HG03442 (cell line): Measurements from ENCODE around the gene GLI2.

ENCODE experiments used
- ATAC-seq: cut with Tn5 transposase; IDR thresholded peaks from one replicate; pipeline ENCODE4 v1.9.1; 2021; ENCODE audit warnings: mild to moderate bottlenecking, moderate library complexity; ENCODE audit not compliant: unreplicated experiment

GLI2 gene

GRCh38 chr2:120711694-120712093 lies 24.0 kb upstream of the GLI2 start:
- no peak for ATAC-seq

- ATAC-seq, result no peak
These were observed 23.4 kb upstream of the GLI2 start for GRCh38 chr2:120712180-120712681.

DNA sequence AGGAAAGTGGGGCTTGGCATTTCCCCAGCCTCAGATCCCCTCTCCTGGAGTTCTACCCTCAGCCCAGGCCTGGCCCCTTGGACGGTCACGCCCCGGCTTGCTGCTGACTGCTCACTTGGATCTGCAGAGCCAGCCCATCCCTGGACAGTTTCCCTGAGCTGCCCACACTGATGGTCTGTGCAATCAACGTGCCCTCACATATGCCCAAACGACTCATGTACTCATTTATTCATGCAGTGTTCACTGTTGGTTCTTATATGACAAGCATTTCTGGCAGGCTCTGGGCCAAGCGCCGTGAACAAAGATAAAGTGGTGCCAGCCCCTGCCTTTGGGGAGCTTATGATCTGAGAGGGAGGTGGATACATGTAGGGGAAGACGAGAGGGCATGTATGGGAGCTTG lies 20.3 kb upstream of the GLI2 start:
- no peak for ATAC-seq

DNA sequence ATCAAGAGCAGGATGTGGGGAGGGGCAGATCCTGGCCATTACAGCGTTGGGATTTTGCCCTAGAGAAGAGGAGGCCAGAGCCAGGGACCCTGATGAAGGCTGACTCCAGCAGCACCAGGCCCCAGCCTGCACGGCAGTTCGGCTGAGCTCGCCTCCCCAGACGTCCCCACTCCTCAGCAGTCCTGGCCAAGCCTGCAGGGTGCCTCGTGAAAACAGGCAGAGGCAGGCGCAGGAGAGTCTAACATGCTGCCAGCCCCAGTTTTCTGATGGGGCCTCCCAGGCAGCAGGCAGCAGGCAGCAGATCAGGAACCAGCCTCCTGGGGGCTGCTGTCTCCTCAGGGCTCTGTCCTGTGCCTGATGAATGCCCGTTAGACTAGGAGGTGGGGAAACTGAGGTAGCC lies 19.7 kb upstream of the GLI2 start:
- ATAC-seq, result no peak

DNA sequence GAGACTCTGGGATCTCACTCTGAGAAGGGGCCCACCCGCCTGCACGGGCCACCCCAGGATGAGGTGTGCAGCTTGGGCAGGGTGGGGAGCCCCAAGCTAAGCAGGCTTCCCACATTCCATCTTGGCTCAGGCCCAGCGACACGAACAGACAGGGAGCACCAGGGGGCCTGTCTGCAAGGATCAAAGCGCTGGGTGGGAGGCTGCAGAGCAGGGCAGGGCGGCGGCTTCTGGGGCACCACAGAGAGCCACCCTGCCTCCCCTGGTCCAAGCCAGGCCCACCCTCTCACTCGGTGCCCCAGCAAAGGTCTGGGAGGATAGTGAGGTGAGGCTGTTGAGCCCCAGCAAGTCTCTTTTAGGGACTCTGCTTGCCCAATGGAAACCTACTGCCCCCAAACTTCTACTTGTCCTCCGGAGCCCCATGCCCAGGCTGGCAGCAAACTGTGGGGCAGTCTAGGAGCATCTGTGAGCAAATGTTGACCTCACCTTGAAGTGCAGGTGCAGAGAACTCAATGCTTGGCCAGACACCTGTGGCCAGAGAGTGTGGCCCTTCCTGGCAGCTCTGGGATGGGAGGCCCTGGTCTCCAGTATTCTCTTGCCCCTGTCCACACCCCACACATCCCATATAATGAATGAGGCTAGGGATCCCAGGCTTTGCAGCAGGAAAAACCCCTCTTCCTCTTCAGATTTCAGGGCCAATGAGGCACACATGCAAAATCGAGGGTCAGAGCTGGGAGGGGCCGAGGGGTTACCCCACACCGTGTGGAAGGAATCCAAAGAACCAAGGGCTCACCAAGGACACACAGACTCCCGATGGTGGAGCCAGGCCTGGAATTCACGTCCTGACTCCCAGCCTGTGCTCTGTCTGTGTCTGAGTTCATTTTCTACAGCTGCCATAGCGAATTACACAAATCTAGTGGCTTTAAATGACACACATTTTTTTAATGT lies 18.8 kb upstream of the GLI2 start:
- ATAC-seq, result no peak

GRCh38 chr2:120719491-120719890 lies 16.2 kb upstream of the GLI2 start:
- ATAC-seq, result no peak

GRCh38 chr2:120720231-120720630 lies 15.4 kb upstream of the GLI2 start:
- ATAC-seq, result no peak

GRCh38 chr2:120720746-120721375 lies 14.8 kb upstream of the GLI2 start:
- no peak for ATAC-seq

GRCh38 chr2:120722246-120722567 lies 13.5 kb upstream of the GLI2 start:
- no peak for ATAC-seq

DNA sequence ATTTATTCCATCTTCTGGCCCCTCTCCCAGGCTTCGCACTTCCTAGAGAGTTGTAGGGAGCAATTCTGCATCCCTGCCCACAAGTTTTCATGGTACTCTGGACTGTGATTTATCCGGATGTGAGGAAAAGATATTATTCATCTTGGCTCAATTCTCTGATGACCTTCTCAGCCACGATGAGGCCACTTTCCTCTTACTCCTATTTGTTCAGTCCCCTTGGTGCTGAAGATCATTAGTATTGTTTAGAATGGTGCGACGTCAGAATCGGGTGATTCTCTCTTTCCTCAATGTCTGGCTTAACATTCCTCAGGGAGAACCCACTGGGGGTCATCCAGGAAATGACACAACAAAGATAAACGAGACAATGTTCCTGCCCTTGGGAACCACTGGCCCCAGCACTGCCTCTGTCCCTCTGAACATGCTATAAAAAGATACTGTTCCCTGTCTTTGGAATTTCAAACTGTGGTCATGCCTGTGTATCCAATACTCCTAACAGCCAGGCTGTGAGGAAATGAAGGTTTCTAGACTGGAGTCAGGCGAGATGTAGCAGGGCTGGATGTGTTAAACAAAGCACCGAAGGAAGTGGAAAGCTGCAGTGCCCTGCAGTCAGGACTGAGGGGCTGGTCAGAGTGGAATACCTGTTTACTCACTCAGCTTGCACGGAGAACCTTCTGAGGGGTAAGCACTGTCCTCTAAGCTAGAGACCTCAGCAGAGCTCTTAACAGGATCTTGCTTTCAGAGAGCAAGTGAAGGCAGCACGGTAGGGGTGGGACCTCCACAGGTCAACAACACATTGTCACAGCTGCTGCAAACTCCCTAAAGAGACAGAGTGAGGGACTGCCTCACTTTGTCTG lies 12.9 kb upstream of the GLI2 start:
- ATAC-seq, result no peak

GRCh38 chr2:120726245-120726644 lies 9.4 kb upstream of the GLI2 start:
- no peak for ATAC-seq

GRCh38 chr2:120729406-120730399 lies 6.0 kb upstream of the GLI2 start:
- ATAC-seq, result no peak

GRCh38 chr2:120731175-120731574 lies 4.5 kb upstream of the GLI2 start:
- no peak for ATAC-seq

DNA sequence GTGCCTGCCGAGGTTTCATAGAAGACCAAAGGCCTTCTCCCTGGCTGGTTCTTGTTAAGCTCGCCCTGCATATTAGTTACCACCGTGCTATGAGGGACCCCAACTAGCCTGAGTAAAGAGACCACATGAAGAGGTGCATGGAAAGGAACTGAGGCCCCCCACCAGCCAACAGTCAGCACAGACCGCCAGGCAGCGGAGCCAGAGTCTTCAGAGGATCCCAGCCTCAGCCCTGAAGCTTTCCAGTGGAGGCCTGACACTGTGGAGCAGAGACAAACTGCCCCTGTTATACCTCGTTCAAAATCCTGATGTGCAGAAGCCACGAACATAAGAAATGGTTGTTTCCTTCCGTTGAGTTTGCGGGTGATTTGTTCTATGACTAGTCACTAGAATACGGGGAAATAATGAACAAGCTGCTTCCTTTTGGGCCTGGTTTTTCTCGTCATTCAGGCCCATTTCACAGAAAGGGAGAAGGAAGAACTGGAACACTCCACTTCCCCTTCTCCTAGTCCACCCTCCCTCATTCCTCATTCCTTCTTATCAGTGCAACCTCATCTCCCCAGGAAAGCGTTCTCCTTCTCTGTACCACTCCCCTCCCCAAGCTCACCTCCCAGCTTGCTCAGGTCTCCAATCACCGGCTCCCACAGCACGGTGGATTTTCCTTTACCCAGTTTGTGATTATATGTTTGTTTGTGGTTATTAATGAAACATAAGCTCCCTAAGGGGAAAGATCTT lies 3.0 kb upstream of the GLI2 start:
- no peak for ATAC-seq

DNA sequence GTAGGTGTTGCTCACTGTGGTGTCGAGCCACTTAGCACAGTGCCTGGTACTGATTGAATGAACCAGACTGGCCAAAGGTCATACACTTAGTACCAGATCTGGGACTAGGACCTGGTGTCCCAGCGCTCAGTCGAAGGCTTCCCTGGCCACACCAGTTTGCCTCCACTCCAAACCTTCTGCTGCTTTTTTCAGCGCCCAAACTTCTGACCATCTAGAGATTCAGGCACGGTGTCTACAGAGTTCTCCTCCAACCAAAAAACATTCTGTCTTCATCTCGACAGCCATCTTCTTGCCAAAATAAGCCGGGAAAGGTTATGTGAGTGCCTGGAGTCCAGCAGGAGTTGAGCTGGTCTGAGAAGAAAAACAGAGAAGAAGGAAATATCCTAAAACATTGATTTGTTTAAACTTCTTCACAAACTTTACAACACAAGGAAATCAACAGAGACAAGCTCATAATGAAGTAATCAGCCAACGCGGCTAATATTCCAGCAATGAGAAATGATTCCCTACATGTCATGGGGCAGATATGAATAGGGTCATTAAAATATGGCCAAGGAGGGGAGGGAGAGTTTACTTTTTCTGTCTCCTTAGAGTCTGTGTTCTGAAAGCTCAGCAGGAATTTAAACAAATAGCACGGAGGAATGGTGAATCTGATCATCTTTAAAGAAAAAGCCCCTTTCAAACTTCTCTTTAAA lies 2.3 kb upstream of the GLI2 start:
- ATAC-seq, result no peak

DNA sequence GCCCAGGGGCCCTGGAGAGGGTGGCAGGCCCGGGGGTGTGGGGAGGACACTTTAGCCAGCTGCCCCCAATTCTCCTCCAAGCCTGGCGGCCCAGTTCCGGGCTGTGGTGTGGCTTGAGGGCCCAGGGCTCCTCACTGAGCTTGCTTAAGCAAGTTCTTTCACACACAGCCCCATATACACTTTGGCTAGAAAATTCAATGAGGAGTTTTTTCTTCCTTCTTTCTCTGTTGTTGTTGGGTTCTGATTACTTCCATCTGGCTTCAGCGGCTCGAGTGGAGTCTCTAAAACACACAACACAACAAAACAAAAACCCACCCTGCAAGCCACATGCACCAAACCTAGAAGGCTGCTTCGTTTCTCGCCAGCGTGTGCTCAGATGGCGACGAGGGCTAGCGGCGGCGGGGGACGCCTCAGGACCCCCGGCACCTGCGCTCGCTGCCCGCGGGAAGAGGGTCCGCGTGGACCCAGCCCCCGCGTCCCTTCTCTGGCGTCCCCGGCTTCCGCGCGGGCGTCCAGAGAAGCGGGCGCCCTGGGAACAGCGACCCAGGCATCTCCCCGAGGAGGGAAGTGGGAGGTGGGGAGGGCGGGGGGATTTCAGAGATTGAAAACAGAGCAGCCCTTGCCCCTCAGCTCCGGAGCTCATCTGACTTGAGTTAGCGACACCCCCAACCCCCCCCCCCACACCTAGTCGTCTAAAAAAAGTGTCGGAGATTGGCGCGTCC lies 577 bp upstream of the GLI2 start:
- ATAC-seq, result no peak

DNA sequence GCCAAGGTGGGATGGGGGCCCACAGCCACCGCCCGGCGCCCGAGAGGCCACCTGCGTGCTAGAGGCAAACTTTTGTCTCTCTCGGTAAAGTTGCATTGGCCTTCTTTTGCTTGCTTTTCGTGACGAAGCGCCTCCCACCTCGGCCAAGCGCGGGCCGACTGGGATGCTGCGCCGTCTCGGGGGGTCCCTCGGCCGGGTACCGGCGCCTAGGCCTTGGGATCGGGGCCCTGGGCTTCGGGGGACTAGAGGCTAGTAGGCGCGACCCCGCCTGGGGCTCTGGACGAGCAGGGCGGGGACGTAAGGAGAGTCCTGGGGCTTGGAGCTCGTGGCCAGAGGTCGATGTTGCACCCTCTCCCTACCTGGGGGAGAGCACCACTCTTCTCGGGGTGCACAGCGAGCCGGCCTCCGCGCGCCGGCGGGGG lies 545 bp downstream of the GLI2 start:
- ATAC-seq, result no peak

- no peak for ATAC-seq
These were observed 1.1 kb downstream of the GLI2 start for GRCh38 chr2:120736624-120737339.
